SJCRH30 (cell line): ENCODE results near the gene NEDD9. TPM values are rescaled to one million over a fixed set of nuclear protein-coding genes. Genes with fewer than 3 reads are reported as not detected.

Source experiments
- DNase-seq, 2 experiments: peaks; one replicate each; pipeline ENCODE4 v3.0.0-alpha.2; 2015 to 2020
- H3K27ac ChIP-seq: fragments of 250-450 bp; sonication (Bioruptor Pico); 2 replicates; pipeline ENCODE4 v1.5.1; 2020; ENCODE audit warnings: mild to moderate bottlenecking, moderate library complexity
- H3K27me3 ChIP-seq: fragments of 250-450 bp; sonication (Bioruptor Pico); 2 replicates; pipeline ENCODE4 v1.5.1; 2020; ENCODE audit warnings: mild to moderate bottlenecking, moderate library complexity
- H3K36me3 ChIP-seq: fragments of 250-450 bp; sonication (Bioruptor Pico); 2 replicates; pipeline ENCODE4 v1.5.1; 2020; ENCODE audit warnings: mild to moderate bottlenecking, moderate library complexity
- H3K4me1 ChIP-seq: fragments of 250-450 bp; sonication (Bioruptor Pico); 2 replicates; pipeline ENCODE4 v1.5.1; 2020; ENCODE audit warnings: mild to moderate bottlenecking, moderate library complexity
- H3K4me3 ChIP-seq: fragments of 250-450 bp; sonication (Bioruptor Pico); 2 replicates; pipeline ENCODE4 v1.5.1; 2020; ENCODE audit warnings: mild to moderate bottlenecking, moderate library complexity
- H3K9me3 ChIP-seq: fragments of 250-450 bp; sonication (Bioruptor Pico); replicated peaks from 2 replicates; pipeline ENCODE4 v1.5.1; 2020; ENCODE audit warnings: mild to moderate bottlenecking, moderate library complexity
- total RNA-seq: library from RNA; depleted of rRNA; stranded (reverse); fragments of >200 nt; shearing (Covaris generic); gene quantifications from 2 replicates; pipeline ENCODE4 v1.2.3, GENCODE V29; 2014; rRNA removed

NEDD9 gene, protein sequence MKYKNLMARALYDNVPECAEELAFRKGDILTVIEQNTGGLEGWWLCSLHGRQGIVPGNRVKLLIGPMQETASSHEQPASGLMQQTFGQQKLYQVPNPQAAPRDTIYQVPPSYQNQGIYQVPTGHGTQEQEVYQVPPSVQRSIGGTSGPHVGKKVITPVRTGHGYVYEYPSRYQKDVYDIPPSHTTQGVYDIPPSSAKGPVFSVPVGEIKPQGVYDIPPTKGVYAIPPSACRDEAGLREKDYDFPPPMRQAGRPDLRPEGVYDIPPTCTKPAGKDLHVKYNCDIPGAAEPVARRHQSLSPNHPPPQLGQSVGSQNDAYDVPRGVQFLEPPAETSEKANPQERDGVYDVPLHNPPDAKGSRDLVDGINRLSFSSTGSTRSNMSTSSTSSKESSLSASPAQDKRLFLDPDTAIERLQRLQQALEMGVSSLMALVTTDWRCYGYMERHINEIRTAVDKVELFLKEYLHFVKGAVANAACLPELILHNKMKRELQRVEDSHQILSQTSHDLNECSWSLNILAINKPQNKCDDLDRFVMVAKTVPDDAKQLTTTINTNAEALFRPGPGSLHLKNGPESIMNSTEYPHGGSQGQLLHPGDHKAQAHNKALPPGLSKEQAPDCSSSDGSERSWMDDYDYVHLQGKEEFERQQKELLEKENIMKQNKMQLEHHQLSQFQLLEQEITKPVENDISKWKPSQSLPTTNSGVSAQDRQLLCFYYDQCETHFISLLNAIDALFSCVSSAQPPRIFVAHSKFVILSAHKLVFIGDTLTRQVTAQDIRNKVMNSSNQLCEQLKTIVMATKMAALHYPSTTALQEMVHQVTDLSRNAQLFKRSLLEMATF
- total RNA-seq: 0.42 and 0.71 TPM in 2 replicates

DNA sequence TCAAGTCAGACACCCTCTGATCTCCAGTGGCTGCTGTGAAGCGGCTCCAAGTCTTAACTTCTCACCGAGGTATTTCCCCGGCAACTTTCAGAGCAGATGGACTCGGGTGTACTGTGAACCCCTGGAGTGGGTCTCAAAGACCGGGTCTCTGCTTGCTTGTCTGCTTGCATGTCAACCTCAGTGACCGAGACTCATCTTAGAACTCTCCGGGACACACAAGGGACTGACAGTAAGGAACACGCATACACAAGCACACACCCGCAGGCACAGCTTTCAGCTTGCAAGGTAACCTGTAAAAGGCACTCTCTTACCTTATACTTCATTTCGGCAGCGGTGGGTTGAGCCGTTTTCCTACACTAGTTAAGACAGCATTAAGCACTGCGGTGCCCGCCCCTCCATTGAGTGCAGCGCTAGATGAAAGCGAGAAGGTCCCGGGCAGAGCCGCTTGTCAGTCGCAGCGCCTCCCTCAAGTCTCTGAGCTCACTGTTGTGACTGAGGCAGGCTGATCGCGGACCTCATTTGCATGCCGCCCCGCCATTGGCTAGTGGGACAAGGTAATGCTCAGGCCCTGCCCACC is at the start of gene NEDD9:
Gene NEDD9 (minus strand): TSS at position 476 of the 577 bp plus-strand sequence. CDS start 153 bp downstream, at position 323.
- peak within 1 kb of the TSS; percentile 58 for H3K4me3 ChIP-seq
- H3K27me3 ChIP-seq: no peaks in the 10 kb centered on the region
- H3K27ac ChIP-seq: peak within 1 kb of the TSS; percentile 43
- no peaks in the 10 kb centered on the region for H3K9me3 ChIP-seq
- no peaks in the 10 kb centered on the region for H3K36me3 ChIP-seq
- peak; percentile 87 to 89 for DNase-seq
- H3K4me1 ChIP-seq: no peaks in the 10 kb centered on the region

DNA sequence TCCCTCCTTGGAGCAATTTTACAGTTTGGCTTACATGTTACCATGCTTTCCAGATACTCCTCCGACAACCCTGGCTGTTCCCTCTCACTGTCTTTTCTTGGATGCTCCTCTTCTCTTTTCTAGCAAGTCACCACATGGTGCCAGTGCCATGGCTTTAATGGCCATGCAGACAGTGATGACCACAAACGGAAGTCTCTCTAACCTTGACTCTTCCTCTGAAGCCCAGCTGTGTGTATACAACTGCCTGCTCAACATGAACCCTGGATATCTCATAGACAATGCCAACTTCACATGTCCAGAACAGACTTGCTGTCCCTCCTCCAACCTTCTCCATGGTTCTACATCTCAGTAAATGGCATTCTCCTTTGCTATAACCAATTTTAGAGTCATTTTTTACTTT is 49.8 kb upstream of the NEDD9 start:
- no peaks in the 10 kb centered on the region for H3K9me3 ChIP-seq

GRCh38 chr6:11280394-11280793 is 47.9 kb upstream of the NEDD9 start:
- Histone ChIP-seq H3K9me3 (no peaks in the 10 kb centered on the region), H3K4me3 (no peak overlapping the region), H3K27ac (no peak overlapping the region), H3K36me3 (no peaks in the 10 kb centered on the region), H3K27me3 (no peaks in the 10 kb centered on the region), H3K4me1 (peaks cover 12% of the 10 kb centered on the region; the same call in 1 of the 2 replicates)
- DNase-seq: no peak

More for the DNA sequence above, 49.8 kb upstream of the NEDD9 start:
- Histone ChIP-seq H3K27me3 (no peaks in the 10 kb centered on the region), H3K36me3 (no peaks in the 10 kb centered on the region), H3K27ac (no peak overlapping the region), H3K4me1 (peaks cover 5% of the 10 kb centered on the region; the same call in 1 of the 2 replicates), H3K4me3 (no peak overlapping the region)
- DNase-seq: no peak

DNA sequence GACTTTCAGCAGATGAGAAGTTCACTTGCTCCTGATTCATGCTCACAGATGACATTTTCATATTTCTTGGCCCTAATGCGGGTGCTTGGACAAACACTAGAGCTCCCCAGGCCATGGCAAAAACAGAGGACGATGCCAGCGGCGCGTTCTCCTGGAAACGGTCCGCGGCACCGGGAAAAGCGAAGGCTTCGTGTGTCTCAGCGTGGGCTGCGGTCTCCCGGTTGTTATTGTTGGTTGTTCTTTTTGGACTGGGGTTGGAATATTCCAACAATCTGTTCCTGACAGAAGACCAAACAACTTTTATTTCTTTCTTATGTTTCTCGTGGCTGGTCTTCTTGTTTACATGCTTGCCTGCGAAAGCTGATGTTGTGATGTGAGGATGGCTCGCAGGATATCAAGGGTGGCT is 46.8 kb upstream of the NEDD9 start:
- no peaks in the 10 kb centered on the region for H3K36me3 ChIP-seq
- no peaks in the 10 kb centered on the region for H3K27me3 ChIP-seq
- no peak overlapping the region for H3K27ac ChIP-seq
- H3K9me3 ChIP-seq: no peaks in the 10 kb centered on the region
- no peak for DNase-seq
- H3K4me3 ChIP-seq: no peak overlapping the region
- peaks cover 12% of the 10 kb centered on the region; the same call in 1 of the 2 replicates for H3K4me1 ChIP-seq

GRCh38 chr6:11278207-11278559 is 45.7 kb upstream of the NEDD9 start:
- no peaks in the 10 kb centered on the region for H3K9me3 ChIP-seq
- H3K27ac ChIP-seq: no peak overlapping the region
- no peaks in the 10 kb centered on the region for H3K27me3 ChIP-seq
- DNase-seq: no peak
- no peaks in the 10 kb centered on the region for H3K36me3 ChIP-seq
- no peak overlapping the region for H3K4me3 ChIP-seq
- H3K4me1 ChIP-seq: peaks cover 12% of the 10 kb centered on the region; the same call in 1 of the 2 replicates

DNA sequence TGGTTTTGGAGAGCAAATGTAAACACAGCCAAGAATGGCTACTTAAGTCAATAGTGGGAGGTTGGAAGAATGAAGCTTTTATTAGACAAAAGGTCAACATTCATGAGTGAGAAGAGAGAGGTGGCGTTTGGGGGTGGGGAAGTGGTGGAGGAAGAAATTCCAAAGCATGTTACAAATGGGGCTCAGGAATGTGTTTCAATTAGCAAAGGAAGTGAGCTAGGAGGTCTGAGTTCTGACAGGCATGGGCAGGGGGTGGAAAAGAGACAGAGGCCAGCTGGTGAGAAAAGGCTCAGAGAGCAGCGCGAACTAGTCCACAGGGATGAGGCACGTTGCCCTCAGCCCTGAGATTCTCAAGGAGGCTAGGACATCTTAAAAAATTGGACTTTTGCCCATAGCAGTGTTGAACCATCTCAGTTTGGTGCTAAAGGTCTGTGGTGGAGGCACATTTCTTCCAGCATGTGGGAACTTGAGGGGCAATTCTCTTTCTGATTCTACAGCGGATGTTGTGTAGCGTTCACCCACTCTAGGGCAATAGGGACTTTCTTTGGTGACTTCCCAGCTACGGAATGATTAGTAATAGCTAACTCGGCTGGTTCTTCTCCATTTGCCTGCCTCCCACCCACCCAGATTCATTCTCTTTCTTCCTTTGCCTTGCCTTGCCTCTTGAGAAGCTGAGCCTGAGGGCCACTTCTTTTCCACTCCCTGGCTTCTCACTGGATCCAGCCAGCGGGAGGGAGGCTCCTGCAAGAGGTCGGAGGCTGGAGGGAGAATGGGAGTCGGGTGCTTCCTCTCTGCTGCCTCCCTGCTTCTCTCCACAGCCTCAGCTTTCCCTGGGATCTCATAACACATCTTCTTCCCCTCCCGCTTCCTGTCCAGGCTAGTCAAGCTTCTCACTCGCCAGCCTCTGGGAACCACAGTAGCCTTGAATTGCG is 45.1 kb upstream of the NEDD9 start:
- H3K4me1 ChIP-seq: peaks cover 14% of the 10 kb centered on the region; the same call in 1 of the 2 replicates
- DNase-seq: peak; percentile 26 to 38
- H3K27me3 ChIP-seq: no peaks in the 10 kb centered on the region
- H3K9me3 ChIP-seq: no peaks in the 10 kb centered on the region
- no peak overlapping the region for H3K4me3 ChIP-seq
- no peaks in the 10 kb centered on the region for H3K36me3 ChIP-seq
- peak overlapping the region; percentile 31; the same call in 1 of the 2 replicates for H3K27ac ChIP-seq

DNA sequence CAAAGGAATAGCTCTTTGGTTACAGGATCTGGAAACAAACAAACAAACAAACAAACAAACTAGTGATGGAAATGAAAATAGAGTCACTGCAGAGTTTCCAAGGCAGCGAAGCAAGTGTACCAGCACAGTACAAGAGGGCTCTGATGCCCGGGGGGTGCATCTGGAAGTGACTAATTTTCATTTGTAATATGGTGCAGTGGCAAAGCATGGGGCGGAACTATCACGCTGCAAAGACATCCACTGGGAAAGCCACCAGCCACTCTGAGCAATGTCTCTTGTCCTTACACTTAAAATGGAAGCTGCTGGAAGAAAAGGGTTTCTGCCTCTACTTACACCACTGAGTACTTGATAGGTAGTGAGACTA is 44.4 kb upstream of the NEDD9 start:
- Histone ChIP-seq H3K4me1 (peaks cover 14% of the 10 kb centered on the region; the same call in 1 of the 2 replicates), H3K4me3 (no peak overlapping the region), H3K27me3 (no peaks in the 10 kb centered on the region), H3K9me3 (no peaks in the 10 kb centered on the region), H3K27ac (0 out of 2 replicates have a peak overlapping the region, but pooled peaks have one; percentile 31), H3K36me3 (no peaks in the 10 kb centered on the region)
- no peak for DNase-seq

DNA sequence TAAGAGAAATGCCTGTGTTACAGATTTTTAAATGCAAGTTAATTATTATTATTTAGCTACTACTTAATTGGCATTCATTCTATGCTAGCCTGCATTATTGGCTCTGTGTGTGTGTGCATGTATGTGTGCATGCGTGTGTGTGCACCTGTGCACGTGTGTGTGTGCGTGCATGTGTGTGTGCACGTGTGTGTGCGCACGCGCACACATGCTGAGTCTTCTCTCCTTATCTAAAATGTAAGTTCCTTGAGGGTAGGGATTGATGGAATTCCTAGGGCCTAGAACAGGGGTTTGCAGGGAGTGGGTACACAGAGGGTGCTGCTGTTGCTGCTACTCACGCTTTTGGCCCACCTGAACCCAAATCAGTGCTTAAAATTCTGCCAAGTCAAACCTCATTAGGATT is 43.8 kb upstream of the NEDD9 start:
- H3K9me3 ChIP-seq: no peaks in the 10 kb centered on the region
- no peak for DNase-seq
- H3K27me3 ChIP-seq: no peaks in the 10 kb centered on the region
- H3K36me3 ChIP-seq: no peaks in the 10 kb centered on the region
- peaks cover 18% of the 10 kb centered on the region; the same call in 1 of the 2 replicates for H3K4me1 ChIP-seq
- no peak overlapping the region for H3K27ac ChIP-seq
- no peak overlapping the region for H3K4me3 ChIP-seq

DNA sequence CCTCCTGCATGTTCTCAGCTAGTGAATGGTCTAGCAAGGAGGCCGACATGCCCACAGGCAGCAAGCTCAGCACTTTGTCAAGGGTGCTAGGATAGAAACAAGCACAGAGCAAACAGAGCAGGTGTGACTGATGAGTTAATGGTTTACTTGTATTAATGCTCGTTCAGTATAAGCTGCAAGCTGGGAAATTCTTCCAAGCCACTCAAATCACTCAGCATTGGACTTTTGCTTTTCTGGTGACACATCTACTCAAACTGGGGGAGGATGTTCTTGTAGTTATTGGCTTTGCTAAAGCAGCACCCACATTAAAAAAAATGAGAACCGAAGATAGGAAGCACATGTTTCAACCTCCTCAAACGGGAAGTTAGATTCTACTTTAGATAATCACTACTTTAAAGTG is 43.1 kb upstream of the NEDD9 start:
- H3K9me3 ChIP-seq: no peaks in the 10 kb centered on the region
- no peak overlapping the region for H3K4me3 ChIP-seq
- H3K27me3 ChIP-seq: no peaks in the 10 kb centered on the region
- H3K4me1 ChIP-seq: peaks cover 24% of the 10 kb centered on the region; the same call in 1 of the 2 replicates
- H3K27ac ChIP-seq: no peak overlapping the region
- no peak for DNase-seq
- H3K36me3 ChIP-seq: no peaks in the 10 kb centered on the region

- DNase-seq: no peak
- H3K4me3 ChIP-seq: no peak overlapping the region
- H3K27ac ChIP-seq: no peak overlapping the region
- no peaks in the 10 kb centered on the region for H3K36me3 ChIP-seq
- peaks cover 28% of the 10 kb centered on the region for H3K4me1 ChIP-seq
- no peaks in the 10 kb centered on the region for H3K27me3 ChIP-seq
- H3K9me3 ChIP-seq: no peaks in the 10 kb centered on the region
Observed at GRCh38 chr6:11273406-11274065, 41.1 kb upstream of the NEDD9 start.

DNA sequence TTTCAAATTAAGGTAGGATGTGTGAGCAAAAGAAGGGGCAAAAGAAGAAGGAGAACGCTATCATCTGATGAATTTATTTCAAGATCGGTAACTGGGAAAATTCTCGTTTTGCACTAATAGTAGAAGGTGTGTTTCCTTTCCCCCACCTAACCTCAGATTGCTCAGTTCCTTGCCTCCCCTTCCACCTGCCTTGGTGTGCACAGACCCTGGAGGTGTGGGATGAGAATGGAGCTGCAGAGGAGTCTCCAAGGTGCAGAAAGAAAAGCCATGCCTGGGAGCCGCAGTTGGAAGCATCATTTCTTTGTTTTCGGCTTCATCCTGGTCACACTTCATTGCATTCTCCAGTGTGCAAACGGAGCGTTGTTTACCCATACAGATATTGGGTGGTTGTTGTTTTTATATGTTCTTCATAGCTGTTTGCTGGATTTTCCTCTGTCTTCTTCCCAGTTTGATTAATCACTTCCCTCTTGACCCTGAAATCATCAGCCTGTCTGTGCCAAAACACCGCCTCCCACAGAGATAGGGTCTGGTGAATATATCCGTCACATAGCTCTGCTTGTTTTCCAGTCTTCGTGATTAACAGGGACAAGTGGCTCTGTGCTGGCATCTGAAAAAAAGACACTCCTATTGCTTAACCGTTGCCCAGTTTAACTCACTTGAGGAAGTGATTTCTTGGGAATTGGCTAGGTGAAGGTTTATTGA is 40.2 kb upstream of the NEDD9 start:
- no peak overlapping the region for H3K27ac ChIP-seq
- H3K27me3 ChIP-seq: no peaks in the 10 kb centered on the region
- no peak overlapping the region for H3K4me3 ChIP-seq
- H3K36me3 ChIP-seq: no peaks in the 10 kb centered on the region
- no peaks in the 10 kb centered on the region for H3K9me3 ChIP-seq
- DNase-seq: peak in 1 of 2 experiments; percentile 22
- peaks cover 27% of the 10 kb centered on the region for H3K4me1 ChIP-seq

DNA sequence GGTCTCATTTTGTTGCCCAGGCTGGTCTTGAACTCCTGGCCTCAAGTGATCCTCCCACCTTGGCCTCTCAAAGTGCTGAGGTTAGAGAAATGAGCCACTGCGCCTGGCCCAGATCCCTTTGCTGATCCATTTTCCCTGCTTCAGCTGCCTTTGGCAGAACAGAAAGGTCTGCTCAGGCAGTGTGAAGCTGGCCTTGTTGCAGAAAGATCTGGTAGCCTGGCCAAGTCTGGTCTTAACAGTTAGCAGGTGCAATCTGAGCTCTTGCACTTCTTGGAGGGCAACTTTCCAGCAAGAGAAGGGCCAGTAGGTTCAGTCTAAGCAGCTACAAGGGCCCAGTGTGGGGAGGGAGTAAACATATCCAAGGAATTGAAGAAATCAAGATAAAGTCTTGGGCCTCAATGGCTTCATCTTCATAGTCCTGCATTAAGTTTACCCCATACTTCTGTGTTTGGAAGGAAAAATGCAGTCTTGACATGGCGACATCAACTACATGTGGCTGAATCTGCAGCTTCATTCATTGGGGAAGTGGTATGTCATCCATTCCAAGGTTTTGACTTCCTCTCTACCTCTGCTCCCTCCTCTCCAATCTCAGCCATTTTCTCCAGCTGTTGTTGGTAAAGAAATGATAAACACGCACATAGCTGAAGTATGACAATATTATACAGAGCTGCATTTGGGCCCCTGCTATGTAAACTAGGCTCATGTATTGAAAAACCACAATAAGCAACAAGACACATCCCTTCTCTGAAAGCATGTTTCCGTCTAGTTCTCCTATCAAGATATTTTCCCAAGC is 39.0 kb upstream of the NEDD9 start:
- DNase-seq: peak in 1 of 2 experiments; percentile 51

More for the DNA sequence above, 39.0 kb upstream of the NEDD9 start:
- Histone ChIP-seq H3K36me3 (no peaks in the 10 kb centered on the region), H3K9me3 (no peaks in the 10 kb centered on the region), H3K27ac (peak overlapping the region; percentile 20; the same call in 1 of the 2 replicates), H3K27me3 (no peaks in the 10 kb centered on the region), H3K4me1 (peaks cover 17% of the 10 kb centered on the region), H3K4me3 (no peak overlapping the region)
